Spinal cord (tissue), 10 donors: ENCODE measurements around the gene CTBP2. TPM values are rescaled to one million over a fixed set of nuclear protein-coding genes. Genes with fewer than 3 reads are reported as not detected.

ENCODE experiments used
- DNase-seq, 6 donors: peaks; one replicate each; pipeline versions ENCODE4 v3.0.0 to v3.0.0-alpha.2; 2013 to 2015; ENCODE audit warnings: low spot score in 6 of 6, low read depth in 4 of 6
- H3K27ac ChIP-seq: one replicate; pipeline ENCODE4 v1.5.1; 2013; ENCODE audit warnings: low read depth, low read length, control low read depth
- H3K27me3 ChIP-seq: one replicate; pipeline ENCODE4 v1.6.1; 2013; ENCODE audit warnings: low read length; ENCODE audit not compliant: control insufficient read depth, insufficient read depth
- H3K36me3 ChIP-seq: one replicate; pipeline ENCODE4 v1.6.1; 2013; ENCODE audit warnings: low read length; ENCODE audit not compliant: control insufficient read depth, insufficient read depth
- H3K4me1 ChIP-seq: one replicate; pipeline ENCODE4 v1.6.1; 2013; ENCODE audit warnings: low read length; ENCODE audit not compliant: control insufficient read depth, insufficient read depth
- H3K4me3 ChIP-seq: one replicate; pipeline ENCODE4 v1.5.1; 2013; ENCODE audit warnings: low read depth, low read length, control low read depth
- H3K9me3 ChIP-seq: one replicate; pipeline ENCODE4 v1.6.1; 2013; ENCODE audit warnings: low read length; ENCODE audit not compliant: control insufficient read depth, insufficient read depth
- WGBS: methylation state at CpG from one replicate; pipeline ENCODE4 v1.1.5; 2013; ENCODE audit warnings: missing lambda C conversion rate; ENCODE audit not compliant: insufficient coverage; 5-methylcytosine and 5-hydroxymethylcytosine counted together
- polyA plus RNA-seq, 2 donors: library from polyadenylated mRNA; unstranded; fragments of 120-200 nt; gene quantifications; one replicate each; pipeline ENCODE4 v1.2.1, GENCODE V29; 2013; ENCODE audit not compliant: insufficient read length in 2 of 2
- total RNA-seq, 2 donors: library from RNA; depleted of rRNA in 1 of 2; stranded (reverse); fragments of 120-200 nt in 1 of 2; fragments of >200 nt in 1 of 2; gene quantifications; one replicate each; pipeline versions ENCODE4 v1.2.3 to v1.2.4, GENCODE V29; 2013 to 2014
- donor health status: healthy.

Gene CTBP2
- total and polyA plus RNA-seq, 4 donors: 44.2 to 96.2 (median 83.9) TPM

DNA sequence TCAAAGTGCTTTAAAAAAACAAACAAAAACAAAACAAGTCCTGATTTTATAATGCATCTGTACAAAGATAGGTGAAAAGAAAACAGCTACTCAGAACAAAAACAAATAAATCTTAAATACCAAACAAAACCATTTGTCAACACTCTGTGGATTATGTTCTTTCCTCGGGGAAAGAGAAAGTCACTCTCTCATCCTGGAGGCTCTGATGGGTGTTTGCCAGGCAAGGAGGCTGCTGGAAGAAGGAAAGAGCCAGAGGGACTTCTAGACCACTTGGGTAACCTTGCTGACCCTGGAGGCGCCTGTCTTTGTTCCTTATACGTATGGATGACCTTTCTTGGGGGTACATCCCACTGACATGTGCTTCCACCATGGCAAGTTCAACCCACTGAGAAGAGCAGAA, 125.7 kb downstream of the CTBP2 start:
- no CpG with 5 or more reads among the region's 3 CpGs for WGBS
- DNase-seq: no peak
- Histone ChIP-seq H3K27ac (peak overlapping the region; percentile 18), H3K4me1 (peaks cover 46% of the 10 kb centered on the region), H3K27me3 (no peaks in the 10 kb centered on the region), H3K36me3 (peaks cover 30% of the 10 kb centered on the region), H3K9me3 (no peaks in the 10 kb centered on the region), H3K4me3 (no peak overlapping the region)

DNA sequence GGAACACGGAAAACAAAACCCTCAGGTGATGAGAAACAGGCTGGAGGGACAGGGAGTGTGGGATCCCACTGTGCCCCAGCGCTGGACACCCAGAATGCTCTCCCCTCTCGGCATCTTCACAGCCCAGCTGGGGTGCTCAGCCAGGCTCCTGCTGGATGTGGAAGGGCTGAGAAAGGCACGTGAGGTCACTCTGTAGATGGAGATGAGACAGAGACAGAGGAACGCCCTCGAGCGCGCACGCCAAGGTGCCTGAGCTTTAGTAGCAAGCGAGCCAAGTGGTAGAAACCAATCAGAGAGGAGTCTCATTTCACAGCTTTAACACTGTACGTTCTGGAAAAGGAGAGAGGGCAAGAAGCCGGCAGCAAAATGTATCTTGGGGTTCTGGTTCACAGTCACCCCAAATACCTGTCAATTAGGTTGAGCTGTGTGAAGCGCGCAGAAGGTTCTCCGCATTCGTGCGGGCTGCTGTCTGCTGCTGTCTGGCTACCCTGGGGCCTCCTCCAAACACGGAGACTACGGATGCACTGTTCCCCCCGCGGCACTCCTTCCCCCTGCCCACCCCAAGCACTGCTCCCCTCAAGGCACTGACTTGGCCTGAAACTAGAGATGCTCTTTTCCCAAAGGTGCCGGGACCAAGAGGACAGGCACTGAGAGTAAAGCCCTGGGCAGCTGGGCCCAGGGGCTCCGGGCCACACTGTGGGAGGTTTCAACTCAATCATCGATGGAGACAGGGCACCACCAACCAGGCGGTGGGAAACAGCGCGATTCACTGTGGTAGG, 127.0 kb downstream of the CTBP2 start:
- no peak overlapping the region for H3K27ac ChIP-seq
- WGBS: 80% methylated on average over 22 of the region's 27 CpGs
- no peaks in the 10 kb centered on the region for H3K9me3 ChIP-seq
- H3K4me3 ChIP-seq: no peak overlapping the region
- H3K36me3 ChIP-seq: peaks cover 26% of the 10 kb centered on the region
- no peaks in the 10 kb centered on the region for H3K27me3 ChIP-seq
- peak in 1 of 6 donors; percentile 63 for DNase-seq
- peaks cover 37% of the 10 kb centered on the region for H3K4me1 ChIP-seq

DNA sequence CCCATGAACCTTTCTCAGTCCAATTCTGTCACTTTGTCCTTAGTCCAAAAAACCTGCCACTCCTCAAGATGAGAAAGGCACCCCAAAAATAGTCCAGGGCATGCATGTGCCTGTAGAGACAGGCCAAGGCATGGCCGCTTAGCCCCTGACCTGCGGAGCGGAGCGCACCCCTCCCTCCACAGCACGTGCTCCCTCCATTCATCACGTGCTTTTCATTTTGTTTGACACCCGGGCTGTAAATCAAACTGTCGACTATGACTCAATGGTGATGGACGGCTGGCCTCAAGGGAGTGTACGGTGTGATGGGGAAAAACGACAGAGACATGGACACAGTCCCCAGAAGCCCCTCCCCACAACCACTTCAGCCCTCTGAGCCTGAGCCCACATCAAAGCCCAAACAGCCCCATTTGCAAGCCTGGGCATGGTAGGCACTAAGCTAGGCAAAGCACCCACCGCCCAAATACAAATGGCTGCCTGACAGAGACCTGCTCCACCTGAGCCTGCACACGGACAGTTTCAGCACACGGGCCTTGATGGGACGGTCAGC, 127.8 kb downstream of the CTBP2 start:
- Histone ChIP-seq H3K4me3 (no peak overlapping the region), H3K27ac (no peak overlapping the region), H3K27me3 (no peaks in the 10 kb centered on the region), H3K36me3 (peaks cover 22% of the 10 kb centered on the region), H3K9me3 (no peaks in the 10 kb centered on the region), H3K4me1 (peaks cover 41% of the 10 kb centered on the region)
- no peak for DNase-seq
- WGBS: 100% methylated on average over 2 of the region's 15 CpGs

DNA sequence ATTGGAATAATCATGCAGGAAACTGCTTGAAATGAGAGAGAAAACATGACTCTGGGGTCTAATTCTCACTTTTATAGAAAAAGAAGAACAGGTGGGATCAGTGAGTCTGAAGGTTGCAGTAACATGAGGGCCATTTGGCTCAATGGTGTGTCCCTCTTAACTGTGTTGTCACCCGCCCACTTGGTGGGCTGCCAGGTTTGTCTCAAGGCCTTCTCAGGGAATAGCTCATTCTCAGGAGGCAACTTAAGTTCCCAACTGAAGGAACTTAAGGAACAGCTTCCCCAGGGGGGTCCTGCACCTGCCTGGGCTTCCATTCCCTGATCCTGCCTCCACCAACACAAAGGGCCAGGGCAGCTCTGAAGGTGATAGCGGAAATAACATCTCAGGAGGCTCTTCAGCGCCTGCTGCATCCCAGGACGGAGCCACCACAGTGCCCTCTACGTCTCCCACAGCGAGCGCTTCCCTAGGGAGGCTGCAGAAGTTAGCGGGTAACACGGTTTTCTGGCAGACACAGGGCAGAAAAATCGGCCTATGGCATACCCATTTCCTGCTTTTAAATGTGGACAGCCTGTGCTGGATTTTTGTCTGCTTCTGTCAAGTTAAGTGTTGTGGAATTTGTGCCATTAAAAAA, 129.7 kb downstream of the CTBP2 start:
- H3K27ac ChIP-seq: no peak overlapping the region
- H3K27me3 ChIP-seq: no peaks in the 10 kb centered on the region
- H3K4me3 ChIP-seq: no peak overlapping the region
- WGBS: 94% methylated on average over 10 of the region's 10 CpGs
- H3K36me3 ChIP-seq: peaks cover 40% of the 10 kb centered on the region
- peak in 1 of 6 donors; percentile 51 for DNase-seq
- peaks cover 49% of the 10 kb centered on the region for H3K4me1 ChIP-seq
- no peaks in the 10 kb centered on the region for H3K9me3 ChIP-seq

DNA sequence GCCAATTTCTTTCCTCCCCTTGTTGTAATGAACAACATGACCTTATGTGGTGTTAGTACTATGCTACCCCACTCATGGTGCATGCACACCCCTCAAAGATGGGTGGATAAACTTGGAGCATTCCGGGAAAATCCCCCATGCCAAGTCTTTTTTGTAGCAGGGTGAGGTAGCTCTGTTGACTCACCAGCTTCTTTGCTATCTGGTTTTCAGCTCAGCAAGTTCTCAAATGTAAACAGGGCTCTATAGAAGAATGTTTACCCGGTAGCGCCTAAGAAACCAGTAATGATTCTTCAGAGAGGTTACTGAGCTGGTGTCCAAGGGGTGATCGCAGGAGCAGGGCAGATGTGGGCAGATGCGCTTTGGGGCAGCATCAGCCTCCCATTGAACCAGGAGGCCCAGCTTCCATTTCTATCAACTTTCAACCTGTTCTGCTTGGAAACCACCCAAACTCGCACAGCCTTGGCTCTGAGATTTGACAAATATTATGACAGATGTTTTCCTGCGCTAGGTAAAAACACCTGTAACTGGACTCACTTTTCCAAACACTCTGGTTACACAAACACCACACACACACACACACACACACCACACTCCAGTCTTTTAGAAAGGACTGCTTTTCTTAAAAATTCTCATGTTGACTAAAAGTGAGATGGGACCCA, 130.7 kb downstream of the CTBP2 start:
- no peak overlapping the region for H3K4me3 ChIP-seq
- peaks cover 52% of the 10 kb centered on the region for H3K4me1 ChIP-seq
- H3K36me3 ChIP-seq: peaks cover 40% of the 10 kb centered on the region
- no peaks in the 10 kb centered on the region for H3K9me3 ChIP-seq
- 90% methylated on average over 6 of the region's 7 CpGs for WGBS
- DNase-seq: no peak
- no peaks in the 10 kb centered on the region for H3K27me3 ChIP-seq
- H3K27ac ChIP-seq: no peak overlapping the region

DNA sequence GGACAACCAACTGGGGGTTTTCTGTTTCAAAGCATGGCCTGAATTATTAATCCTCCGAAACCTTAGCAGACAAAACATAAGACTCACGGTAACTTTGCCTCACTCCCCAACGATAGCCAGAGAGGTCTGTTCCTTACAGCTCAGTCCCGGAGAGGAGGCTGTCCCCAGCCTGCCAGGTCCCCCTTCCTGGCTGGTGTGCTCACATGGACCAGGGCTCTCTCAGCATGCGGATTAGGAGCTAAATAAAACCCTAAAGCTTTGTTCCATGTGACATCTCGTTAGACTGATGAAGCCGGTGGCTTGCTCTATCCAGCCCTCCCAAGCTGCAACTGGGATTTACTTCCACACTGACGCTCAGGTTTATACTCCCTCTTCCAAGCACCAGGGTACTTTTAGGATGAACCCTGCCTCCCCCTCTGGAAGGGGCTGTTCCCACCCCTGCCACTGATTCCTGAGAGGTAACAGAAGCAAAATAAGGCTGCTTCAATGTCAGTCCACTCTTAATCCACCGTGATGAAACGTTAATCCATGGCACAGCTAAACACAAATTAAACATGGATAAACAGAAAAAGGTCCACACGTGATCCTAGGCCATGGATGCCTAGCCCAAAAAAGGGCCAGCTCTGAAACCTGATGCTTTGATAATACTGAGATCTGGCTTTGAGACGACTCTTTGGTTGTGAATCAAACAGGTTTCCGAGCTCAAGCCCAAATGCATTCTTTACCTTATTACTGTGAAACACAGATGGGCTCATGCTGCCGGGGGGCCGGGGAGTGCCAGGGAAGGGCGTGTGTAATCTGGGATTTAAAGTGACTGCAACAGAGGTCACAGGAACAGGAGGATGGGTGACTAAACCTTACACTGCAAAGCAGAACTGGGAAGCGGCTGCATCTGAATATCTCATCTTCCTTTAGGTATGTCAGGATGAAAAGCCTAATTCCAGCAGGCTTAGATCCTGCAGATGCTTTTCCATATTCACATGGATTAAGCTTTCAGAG, 132.2 kb downstream of the CTBP2 start:
- peaks cover 36% of the 10 kb centered on the region for H3K36me3 ChIP-seq
- no peaks in the 10 kb centered on the region for H3K27me3 ChIP-seq
- no peaks in the 10 kb centered on the region for H3K9me3 ChIP-seq
- H3K4me1 ChIP-seq: peaks cover 62% of the 10 kb centered on the region
- 18% methylated on average over 12 of the region's 17 CpGs for WGBS
- peak overlapping the region; percentile 30 for H3K27ac ChIP-seq
- peak in 2 of 6 donors; percentile 58 to 69 for DNase-seq
- no peak overlapping the region for H3K4me3 ChIP-seq

DNA sequence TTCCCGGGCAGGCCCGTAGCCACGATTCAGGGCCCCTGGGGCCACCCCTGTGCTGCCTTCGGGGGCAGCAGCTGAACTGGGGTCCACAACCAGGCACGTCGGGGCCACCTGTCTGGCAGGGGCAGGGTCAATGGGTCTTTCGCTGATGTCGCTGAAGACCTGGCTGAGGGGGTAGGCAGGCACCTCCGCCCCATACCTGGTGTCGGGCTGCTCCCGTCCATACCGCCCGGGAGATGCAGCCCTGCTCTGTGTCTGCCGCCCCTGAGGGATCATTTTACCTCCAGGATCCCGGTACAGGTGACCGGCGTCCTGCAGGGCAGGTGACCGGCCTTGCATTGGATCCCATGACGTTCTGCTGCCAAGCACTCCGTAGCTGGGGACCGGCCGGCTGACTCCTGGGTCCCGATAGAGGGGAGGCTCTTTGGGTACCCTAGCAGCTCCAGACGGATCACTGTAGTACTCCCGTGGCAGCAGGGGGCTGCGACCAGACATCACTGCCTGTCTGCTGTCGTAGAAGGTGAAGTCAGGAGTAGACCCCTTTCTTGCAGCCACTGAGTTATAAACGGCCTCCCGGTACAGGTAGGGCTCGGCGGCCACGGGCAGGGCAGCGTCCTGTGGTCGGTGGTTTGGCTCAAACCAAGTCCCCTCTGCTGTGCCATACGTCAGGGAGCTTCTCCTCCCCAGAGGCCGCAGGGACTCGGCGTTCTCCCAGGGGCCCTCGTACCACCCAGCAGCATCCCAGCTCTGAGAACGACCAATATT, 133.2 kb downstream of the CTBP2 start:
- WGBS: 92% methylated on average over 35 of the region's 40 CpGs
- Histone ChIP-seq H3K4me1 (peaks cover 64% of the 10 kb centered on the region), H3K27me3 (no peaks in the 10 kb centered on the region), H3K27ac (no peak overlapping the region), H3K9me3 (no peaks in the 10 kb centered on the region), H3K36me3 (peaks cover 33% of the 10 kb centered on the region), H3K4me3 (no peak overlapping the region)
- DNase-seq: no peak

DNA sequence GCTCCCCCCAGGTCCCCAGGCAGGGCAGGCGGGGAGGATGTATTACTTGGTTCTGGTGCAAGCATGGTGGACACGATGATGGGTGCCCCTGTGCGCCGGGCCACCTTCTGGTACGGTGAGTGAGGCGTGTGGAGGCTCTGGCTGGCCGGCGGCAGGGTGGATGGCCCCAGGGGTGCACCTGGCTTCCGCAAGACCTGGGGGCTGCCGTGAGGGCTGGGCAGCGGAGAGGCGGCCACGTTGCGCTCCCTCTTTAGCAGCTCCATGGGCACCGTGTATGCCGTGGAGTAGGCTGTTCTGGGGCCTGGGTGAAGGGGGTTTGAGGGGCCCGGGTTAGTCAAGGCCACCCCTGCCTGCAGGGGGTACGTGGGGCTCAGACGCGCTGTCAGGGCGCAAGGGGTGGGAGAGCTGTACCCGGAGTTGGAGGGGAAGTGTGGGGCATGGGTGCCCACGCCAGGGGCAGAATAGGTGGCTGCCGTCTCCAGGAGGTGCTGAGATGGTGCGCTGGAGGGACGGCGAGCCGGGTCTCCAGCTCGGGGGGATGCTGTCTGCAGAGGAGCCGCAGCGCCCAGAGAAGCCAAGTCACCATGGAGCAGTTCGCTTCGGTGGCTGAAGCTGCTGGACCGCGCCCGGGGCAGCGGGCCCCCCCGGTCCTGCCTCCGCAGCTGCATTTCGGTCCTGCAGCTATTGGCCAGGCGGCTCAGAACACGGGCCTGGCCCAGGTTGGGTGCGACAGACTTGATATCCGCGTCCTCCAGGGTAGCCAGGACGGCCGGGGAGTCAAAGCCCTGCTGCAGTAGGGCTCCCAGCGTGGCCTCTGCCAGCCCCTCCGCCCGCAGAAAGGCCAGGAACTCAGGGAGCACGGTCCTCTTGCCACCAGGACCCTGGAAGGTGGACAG, 134.1 kb downstream of the CTBP2 start:
- peaks cover 69% of the 10 kb centered on the region for H3K4me1 ChIP-seq

More for the DNA sequence above, 134.1 kb downstream of the CTBP2 start:
- H3K9me3 ChIP-seq: no peaks in the 10 kb centered on the region
- H3K36me3 ChIP-seq: peaks cover 38% of the 10 kb centered on the region
- no peaks in the 10 kb centered on the region for H3K27me3 ChIP-seq
- WGBS: 92% methylated on average over 49 of the region's 51 CpGs
- no peak overlapping the region for H3K4me3 ChIP-seq
- DNase-seq: no peak
- no peak overlapping the region for H3K27ac ChIP-seq
